HEK293 (cell line): ENCODE measurements around the gene MCM7.

Experiments
- CTCF ChIA-PET: fragments of 350-600 bp; formaldehyde crosslinking; extraction: SDS; loops from one replicate; lab custom pipeline; 2021; ENCODE audit warnings: antibody characterized with exemption; lab: Yijun Ruan, JAX
- POLR2A ChIA-PET: fragments of 300-600 bp; formaldehyde crosslinking; extraction: SDS; loops from one replicate; lab custom pipeline; 2020; ENCODE audit warnings: antibody characterized with exemption, inconsistent platforms; lab: Yijun Ruan, JAX
- H3K27ac ChIP-seq: fragments of 200-500 bp; sonication (Bioruptor generic); 2 replicates; pipeline ENCODE4 v1.5.1; 2014; ENCODE audit warnings: low read depth, low read length, control low read depth, inconsistent platforms; ENCODE audit errors: extremely low read depth
- H3K36me3 ChIP-seq, 2 experiments: fragments of 200-500 bp in 1 of 2; sonication (Bioruptor generic) in 1 of 2; 1 replicate in 1 of 2; 2 replicates in 1 of 2; pipeline ENCODE4 v1.5.1; 2014 to 2017; ENCODE audit warnings: inconsistent platforms in 2 of 2, low read length in 2 of 2; ENCODE audit not compliant: control insufficient read depth in 2 of 2, insufficient read depth in 1 of 2
- H3K4me1 ChIP-seq: fragments of 200-500 bp; sonication (Bioruptor generic); 2 replicates; pipeline ENCODE4 v1.5.1; 2014; ENCODE audit warnings: mild to moderate bottlenecking, low read length, inconsistent platforms; ENCODE audit not compliant: control insufficient read depth, insufficient read depth
- H3K4me3 ChIP-seq: 2 replicates; pipeline ENCODE4 v1.5.1; 2011; ENCODE audit warnings: low read depth, mild to moderate bottlenecking, control low read depth, low read length, moderate library complexity
- H3K9me3 ChIP-seq: fragments of 200-500 bp; sonication (Bioruptor generic); 2 replicates; pipeline ENCODE4 v1.5.1; 2014; ENCODE audit warnings: low read depth, low read length, inconsistent platforms; ENCODE audit not compliant: control insufficient read depth, insufficient read depth
- BCL11B ChIP-seq: fragments of 450-650 bp; formaldehyde crosslinking; IDR thresholded peaks from 2 replicates; pipeline ENCODE4 v1.5.1; 2016; ENCODE audit warnings: low read depth, missing biosample characterization, missing genetic modification characterization
- EGR2 ChIP-seq: fragments of 450-650 bp; formaldehyde crosslinking; IDR thresholded peaks from 2 replicates; pipeline ENCODE4 v1.5.1; 2016; ENCODE audit warnings: low read depth, missing biosample characterization, missing genetic modification characterization
- FEZF1 ChIP-seq: fragments of 450-650 bp; formaldehyde crosslinking; IDR thresholded peaks from 2 replicates; pipeline ENCODE4 v1.5.1; 2016; ENCODE audit warnings: missing biosample characterization, missing genetic modification characterization
- GFI1B ChIP-seq: fragments of 450-650 bp; formaldehyde crosslinking; IDR thresholded peaks from 2 replicates; pipeline ENCODE4 v1.5.1; 2016; ENCODE audit warnings: missing biosample characterization, missing genetic modification characterization
- TSHZ1 ChIP-seq: fragments of 450-650 bp; formaldehyde crosslinking; IDR thresholded peaks from 2 replicates; pipeline ENCODE4 v1.5.1; 2016; ENCODE audit warnings: missing biosample characterization, missing genetic modification characterization, borderline replicate concordance
- ZBTB11 ChIP-seq: fragments of 450-650 bp; formaldehyde crosslinking; conservative IDR thresholded peaks from 2 replicates; pipeline ENCODE4 v1.5.1; 2016; ENCODE audit warnings: low read depth, missing biosample characterization, missing genetic modification characterization
- ZBTB26 ChIP-seq: fragments of 450-650 bp; formaldehyde crosslinking; optimal IDR thresholded peaks from 2 replicates; pipeline ENCODE3; 2016; ENCODE audit warnings: missing biosample characterization, mild to moderate bottlenecking, missing genetic modification characterization
- ZFP41 ChIP-seq: fragments of 450-650 bp; formaldehyde crosslinking; IDR thresholded peaks from 2 replicates; pipeline ENCODE4 v1.5.1; 2016; ENCODE audit warnings: missing biosample characterization, missing genetic modification characterization, borderline replicate concordance
- ZNF112 ChIP-seq: fragments of 450-650 bp; formaldehyde crosslinking; IDR thresholded peaks from 2 replicates; pipeline ENCODE4 v1.5.0; 2017; ENCODE audit warnings: missing biosample characterization, missing genetic modification characterization
- ZNF140 ChIP-seq: fragments of 450-650 bp; formaldehyde crosslinking; IDR thresholded peaks from 2 replicates; pipeline ENCODE4 v1.5.1; 2016; ENCODE audit warnings: missing biosample characterization, missing genetic modification characterization
- ZNF146 ChIP-seq: fragments of 450-650 bp; formaldehyde crosslinking; IDR thresholded peaks from 2 replicates; pipeline ENCODE4 v1.5.1; 2016; ENCODE audit warnings: missing biosample characterization, missing genetic modification characterization
- ZNF16 ChIP-seq: fragments of 450-650 bp; formaldehyde crosslinking; IDR thresholded peaks from 2 replicates; pipeline ENCODE4 v1.5.1; 2016; ENCODE audit warnings: low read depth, missing biosample characterization, missing genetic modification characterization
- ZNF174 ChIP-seq: fragments of 450-650 bp; formaldehyde crosslinking; IDR thresholded peaks from 2 replicates; pipeline ENCODE4 v1.5.0; 2017; ENCODE audit warnings: missing biosample characterization, mild to moderate bottlenecking, missing genetic modification characterization
- ZNF24 ChIP-seq: fragments of 450-650 bp; formaldehyde crosslinking; IDR thresholded peaks from 2 replicates; pipeline ENCODE4 v1.5.1; 2016; ENCODE audit warnings: missing biosample characterization, missing genetic modification characterization
- ZNF341 ChIP-seq: fragments of 450-650 bp; formaldehyde crosslinking; IDR thresholded peaks from 2 replicates; pipeline ENCODE4; 2016; ENCODE audit warnings: low read depth, missing biosample characterization, missing genetic modification characterization
- ZNF37A ChIP-seq: fragments of 450-650 bp; IDR thresholded peaks from 2 replicates; pipeline ENCODE4 v1.5.1; 2018; ENCODE audit warnings: missing biosample characterization, missing genetic modification characterization
- ZNF488 ChIP-seq: fragments of 450-650 bp; formaldehyde crosslinking; IDR thresholded peaks from 2 replicates; pipeline ENCODE4 v1.5.1; 2016; ENCODE audit warnings: missing biosample characterization, missing genetic modification characterization
- ZNF510 ChIP-seq: fragments of 450-650 bp; formaldehyde crosslinking; IDR thresholded peaks from 2 replicates; pipeline ENCODE4 v1.5.1; 2018; ENCODE audit warnings: mild to moderate bottlenecking, missing genetic modification characterization, missing biosample characterization; ENCODE audit not compliant: insufficient replicate concordance
- ZNF561 ChIP-seq: fragments of 450-650 bp; IDR thresholded peaks from 2 replicates; pipeline ENCODE4 v1.5.1; 2018; ENCODE audit warnings: missing biosample characterization, missing genetic modification characterization, borderline replicate concordance
- ZNF626 ChIP-seq: fragments of 450-650 bp; sonication (Bioruptor Pico); formaldehyde crosslinking; IDR thresholded peaks from 2 replicates; pipeline ENCODE4 v1.5.1; 2018; ENCODE audit warnings: missing biosample characterization, missing genetic modification characterization, inconsistent platforms
- ZNF660 ChIP-seq: fragments of 450-650 bp; IDR thresholded peaks from 2 replicates; pipeline ENCODE4 v1.5.1; 2018; ENCODE audit warnings: missing biosample characterization, mild to moderate bottlenecking, missing genetic modification characterization
- TF ChIP-seq, protein P1 (sequence below): fragments of 450-650 bp; formaldehyde crosslinking; IDR thresholded peaks from 2 replicates; pipeline ENCODE4 v1.5.1; 2016; ENCODE audit warnings: missing biosample characterization, missing genetic modification characterization
- TF ChIP-seq, protein P2 (sequence below): fragments of 450-650 bp; formaldehyde crosslinking; IDR thresholded peaks from 2 replicates; pipeline ENCODE4 v1.5.1; 2017; ENCODE audit warnings: missing biosample characterization, missing genetic modification characterization

The MCM7 gene

GRCh38 chr7:100101016-100101862 lies at the start of gene MCM7, which contains the start of gene AP4M1:
Gene MCM7 (minus strand): TSS chr7:100101397. CDS start chr7:100101294, 103 bp downstream.
Gene AP4M1 (plus strand): TSS chr7:100101643. CDS start chr7:100101715, 72 bp downstream.
- peaks cover 44 to 64% of the 10 kb centered on the region in 2 experiments for H3K36me3 ChIP-seq
- ChIA-PET CTCF (interaction anchor here (0.5 to 1.7 kb wide), 6 partner anchors 11 to 187 kb away, joined by 3 to 7 read pairs (median 3); no protein-coding TSS in a partner anchor), POLR2A (interaction anchor here (0.6 to 4.4 kb wide), 22 partner anchors 9 to 605 kb away, joined by 3 to 115 read pairs (median 5); partner anchors contain the start of genes CNPY4, COPS6, FBXO24 and LAMTOR4)
- TF ChIP-seq ZNF174 (tag by site-specific recombination) (no peak), ZNF140 (no peak), ZNF112 (tag by site-specific recombination) (no peak), ZNF341 (peak; percentile 96), ZFP41 (tag by site-specific recombination) (no peak), ZNF561 (tag by site-specific recombination) (no peak), EGR2 (tag by site-specific recombination) (peak; percentile 39; the same call in 1 of the 2 replicates), ZNF488 (tag by site-specific recombination) (no peak), ZNF37A (no peak), ZNF16 (tag by site-specific recombination) (no peak), ZBTB11 (tag by site-specific recombination) (no peak), ZNF660 (tag by site-specific recombination) (no peak), ZNF146 (tag by site-specific recombination) (no peak), BCL11B (tag by site-specific recombination) (peak; percentile 94), GFI1B (tag by site-specific recombination) (no peak), TSHZ1 (tag by site-specific recombination) (peak; percentile 96; the same call in 1 of the 2 replicates), ZNF24 (tag by site-specific recombination) (no peak), ZBTB26 (peak; percentile 73), FEZF1 (peak; percentile 14; the same call in 1 of the 2 replicates), ZNF626 (tag by site-specific recombination) (no peak), ZNF510 (tag by site-specific recombination) (no peak)
- TF ChIP-seq, protein P1, sequence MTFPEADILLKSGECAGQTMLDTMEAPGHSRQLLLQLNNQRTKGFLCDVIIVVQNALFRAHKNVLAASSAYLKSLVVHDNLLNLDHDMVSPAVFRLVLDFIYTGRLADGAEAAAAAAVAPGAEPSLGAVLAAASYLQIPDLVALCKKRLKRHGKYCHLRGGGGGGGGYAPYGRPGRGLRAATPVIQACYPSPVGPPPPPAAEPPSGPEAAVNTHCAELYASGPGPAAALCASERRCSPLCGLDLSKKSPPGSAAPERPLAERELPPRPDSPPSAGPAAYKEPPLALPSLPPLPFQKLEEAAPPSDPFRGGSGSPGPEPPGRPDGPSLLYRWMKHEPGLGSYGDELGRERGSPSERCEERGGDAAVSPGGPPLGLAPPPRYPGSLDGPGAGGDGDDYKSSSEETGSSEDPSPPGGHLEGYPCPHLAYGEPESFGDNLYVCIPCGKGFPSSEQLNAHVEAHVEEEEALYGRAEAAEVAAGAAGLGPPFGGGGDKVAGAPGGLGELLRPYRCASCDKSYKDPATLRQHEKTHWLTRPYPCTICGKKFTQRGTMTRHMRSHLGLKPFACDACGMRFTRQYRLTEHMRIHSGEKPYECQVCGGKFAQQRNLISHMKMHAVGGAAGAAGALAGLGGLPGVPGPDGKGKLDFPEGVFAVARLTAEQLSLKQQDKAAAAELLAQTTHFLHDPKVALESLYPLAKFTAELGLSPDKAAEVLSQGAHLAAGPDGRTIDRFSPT (tag by site-specific recombination), result peak; percentile 62; the same call in 1 of the 2 replicates
- TF ChIP-seq, protein P2, sequence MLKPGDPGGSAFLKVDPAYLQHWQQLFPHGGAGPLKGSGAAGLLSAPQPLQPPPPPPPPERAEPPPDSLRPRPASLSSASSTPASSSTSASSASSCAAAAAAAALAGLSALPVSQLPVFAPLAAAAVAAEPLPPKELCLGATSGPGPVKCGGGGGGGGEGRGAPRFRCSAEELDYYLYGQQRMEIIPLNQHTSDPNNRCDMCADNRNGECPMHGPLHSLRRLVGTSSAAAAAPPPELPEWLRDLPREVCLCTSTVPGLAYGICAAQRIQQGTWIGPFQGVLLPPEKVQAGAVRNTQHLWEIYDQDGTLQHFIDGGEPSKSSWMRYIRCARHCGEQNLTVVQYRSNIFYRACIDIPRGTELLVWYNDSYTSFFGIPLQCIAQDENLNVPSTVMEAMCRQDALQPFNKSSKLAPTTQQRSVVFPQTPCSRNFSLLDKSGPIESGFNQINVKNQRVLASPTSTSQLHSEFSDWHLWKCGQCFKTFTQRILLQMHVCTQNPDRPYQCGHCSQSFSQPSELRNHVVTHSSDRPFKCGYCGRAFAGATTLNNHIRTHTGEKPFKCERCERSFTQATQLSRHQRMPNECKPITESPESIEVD (tag by site-specific recombination), result no peak

More at GRCh38 chr7:100101016-100101862, at the start of gene MCM7, which contains the start of gene AP4M1:
- Histone ChIP-seq H3K9me3 (no peaks in the 10 kb centered on the region), H3K4me1 (no peaks in the 10 kb centered on the region), H3K27ac (peak within 1 kb of the TSS; percentile 99), H3K4me3 (peak within 1 kb of the TSS; percentile 95)
